ENCODE measurements around the gene MCF2L2. TPM values are rescaled to one million over a fixed set of nuclear protein-coding genes. Genes with fewer than 3 reads are reported as not detected.
A peak's percentile ranks its signal among the peaks of the same experiment; 100 is the strongest.

MCF2L2 gene
- total and polyA plus RNA-seq, 9 of the 15 experiments (the other 6 are each of a cell fraction or from before 2014, with no cell fraction given), result 0.56 to 4.2 (median 3.0) TPM

DNA sequence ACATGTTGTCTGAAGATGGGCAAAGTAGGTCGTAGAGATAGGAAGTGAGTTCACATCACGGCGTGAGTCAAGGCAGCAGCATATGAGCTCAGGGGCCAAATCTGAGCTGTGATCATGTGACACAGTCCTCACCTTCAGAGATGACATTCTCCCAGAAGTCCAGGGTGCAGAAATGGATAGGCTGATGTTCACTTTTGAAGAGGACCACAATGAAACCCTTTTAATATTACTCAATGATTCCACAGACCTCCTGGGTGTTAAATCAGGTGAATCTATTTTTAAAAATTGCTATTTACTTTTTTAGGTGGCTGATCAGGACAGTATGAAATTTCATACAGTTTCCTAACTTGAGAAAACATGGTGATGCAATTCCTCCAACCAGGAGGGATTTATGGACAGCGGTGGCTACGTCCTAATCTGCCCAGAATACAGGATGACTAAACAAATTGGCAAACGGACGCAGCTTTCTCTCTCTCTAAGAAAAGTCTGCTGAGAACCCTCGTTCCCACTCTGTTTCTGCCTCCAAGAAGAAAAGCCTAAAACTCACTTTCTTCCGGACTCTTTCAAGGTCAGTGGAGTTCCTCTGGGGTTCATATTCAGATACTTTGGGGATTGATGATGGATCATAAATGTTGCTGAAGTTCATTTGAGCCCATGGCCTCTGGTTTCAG, 141.0 kb downstream of the MCF2L2 start (continued):
- TF ChIP-seq, protein P1, sequence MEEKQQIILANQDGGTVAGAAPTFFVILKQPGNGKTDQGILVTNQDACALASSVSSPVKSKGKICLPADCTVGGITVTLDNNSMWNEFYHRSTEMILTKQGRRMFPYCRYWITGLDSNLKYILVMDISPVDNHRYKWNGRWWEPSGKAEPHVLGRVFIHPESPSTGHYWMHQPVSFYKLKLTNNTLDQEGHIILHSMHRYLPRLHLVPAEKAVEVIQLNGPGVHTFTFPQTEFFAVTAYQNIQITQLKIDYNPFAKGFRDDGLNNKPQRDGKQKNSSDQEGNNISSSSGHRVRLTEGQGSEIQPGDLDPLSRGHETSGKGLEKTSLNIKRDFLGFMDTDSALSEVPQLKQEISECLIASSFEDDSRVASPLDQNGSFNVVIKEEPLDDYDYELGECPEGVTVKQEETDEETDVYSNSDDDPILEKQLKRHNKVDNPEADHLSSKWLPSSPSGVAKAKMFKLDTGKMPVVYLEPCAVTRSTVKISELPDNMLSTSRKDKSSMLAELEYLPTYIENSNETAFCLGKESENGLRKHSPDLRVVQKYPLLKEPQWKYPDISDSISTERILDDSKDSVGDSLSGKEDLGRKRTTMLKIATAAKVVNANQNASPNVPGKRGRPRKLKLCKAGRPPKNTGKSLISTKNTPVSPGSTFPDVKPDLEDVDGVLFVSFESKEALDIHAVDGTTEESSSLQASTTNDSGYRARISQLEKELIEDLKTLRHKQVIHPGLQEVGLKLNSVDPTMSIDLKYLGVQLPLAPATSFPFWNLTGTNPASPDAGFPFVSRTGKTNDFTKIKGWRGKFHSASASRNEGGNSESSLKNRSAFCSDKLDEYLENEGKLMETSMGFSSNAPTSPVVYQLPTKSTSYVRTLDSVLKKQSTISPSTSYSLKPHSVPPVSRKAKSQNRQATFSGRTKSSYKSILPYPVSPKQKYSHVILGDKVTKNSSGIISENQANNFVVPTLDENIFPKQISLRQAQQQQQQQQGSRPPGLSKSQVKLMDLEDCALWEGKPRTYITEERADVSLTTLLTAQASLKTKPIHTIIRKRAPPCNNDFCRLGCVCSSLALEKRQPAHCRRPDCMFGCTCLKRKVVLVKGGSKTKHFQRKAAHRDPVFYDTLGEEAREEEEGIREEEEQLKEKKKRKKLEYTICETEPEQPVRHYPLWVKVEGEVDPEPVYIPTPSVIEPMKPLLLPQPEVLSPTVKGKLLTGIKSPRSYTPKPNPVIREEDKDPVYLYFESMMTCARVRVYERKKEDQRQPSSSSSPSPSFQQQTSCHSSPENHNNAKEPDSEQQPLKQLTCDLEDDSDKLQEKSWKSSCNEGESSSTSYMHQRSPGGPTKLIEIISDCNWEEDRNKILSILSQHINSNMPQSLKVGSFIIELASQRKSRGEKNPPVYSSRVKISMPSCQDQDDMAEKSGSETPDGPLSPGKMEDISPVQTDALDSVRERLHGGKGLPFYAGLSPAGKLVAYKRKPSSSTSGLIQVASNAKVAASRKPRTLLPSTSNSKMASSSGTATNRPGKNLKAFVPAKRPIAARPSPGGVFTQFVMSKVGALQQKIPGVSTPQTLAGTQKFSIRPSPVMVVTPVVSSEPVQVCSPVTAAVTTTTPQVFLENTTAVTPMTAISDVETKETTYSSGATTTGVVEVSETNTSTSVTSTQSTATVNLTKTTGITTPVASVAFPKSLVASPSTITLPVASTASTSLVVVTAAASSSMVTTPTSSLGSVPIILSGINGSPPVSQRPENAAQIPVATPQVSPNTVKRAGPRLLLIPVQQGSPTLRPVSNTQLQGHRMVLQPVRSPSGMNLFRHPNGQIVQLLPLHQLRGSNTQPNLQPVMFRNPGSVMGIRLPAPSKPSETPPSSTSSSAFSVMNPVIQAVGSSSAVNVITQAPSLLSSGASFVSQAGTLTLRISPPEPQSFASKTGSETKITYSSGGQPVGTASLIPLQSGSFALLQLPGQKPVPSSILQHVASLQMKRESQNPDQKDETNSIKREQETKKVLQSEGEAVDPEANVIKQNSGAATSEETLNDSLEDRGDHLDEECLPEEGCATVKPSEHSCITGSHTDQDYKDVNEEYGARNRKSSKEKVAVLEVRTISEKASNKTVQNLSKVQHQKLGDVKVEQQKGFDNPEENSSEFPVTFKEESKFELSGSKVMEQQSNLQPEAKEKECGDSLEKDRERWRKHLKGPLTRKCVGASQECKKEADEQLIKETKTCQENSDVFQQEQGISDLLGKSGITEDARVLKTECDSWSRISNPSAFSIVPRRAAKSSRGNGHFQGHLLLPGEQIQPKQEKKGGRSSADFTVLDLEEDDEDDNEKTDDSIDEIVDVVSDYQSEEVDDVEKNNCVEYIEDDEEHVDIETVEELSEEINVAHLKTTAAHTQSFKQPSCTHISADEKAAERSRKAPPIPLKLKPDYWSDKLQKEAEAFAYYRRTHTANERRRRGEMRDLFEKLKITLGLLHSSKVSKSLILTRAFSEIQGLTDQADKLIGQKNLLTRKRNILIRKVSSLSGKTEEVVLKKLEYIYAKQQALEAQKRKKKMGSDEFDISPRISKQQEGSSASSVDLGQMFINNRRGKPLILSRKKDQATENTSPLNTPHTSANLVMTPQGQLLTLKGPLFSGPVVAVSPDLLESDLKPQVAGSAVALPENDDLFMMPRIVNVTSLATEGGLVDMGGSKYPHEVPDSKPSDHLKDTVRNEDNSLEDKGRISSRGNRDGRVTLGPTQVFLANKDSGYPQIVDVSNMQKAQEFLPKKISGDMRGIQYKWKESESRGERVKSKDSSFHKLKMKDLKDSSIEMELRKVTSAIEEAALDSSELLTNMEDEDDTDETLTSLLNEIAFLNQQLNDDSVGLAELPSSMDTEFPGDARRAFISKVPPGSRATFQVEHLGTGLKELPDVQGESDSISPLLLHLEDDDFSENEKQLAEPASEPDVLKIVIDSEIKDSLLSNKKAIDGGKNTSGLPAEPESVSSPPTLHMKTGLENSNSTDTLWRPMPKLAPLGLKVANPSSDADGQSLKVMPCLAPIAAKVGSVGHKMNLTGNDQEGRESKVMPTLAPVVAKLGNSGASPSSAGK (IDR thresholded peaks at IDR 0.05), result peak; percentile 64
- TF ChIP-seq ZBED1 (IDR thresholded peaks at IDR 0.05) (no peak), HDAC3 (IDR thresholded peaks at IDR 0.05; ENCODE audit: borderline replicate concordance, partially characterized antibody) (peak; percentile 33), MCM2 (IDR thresholded peaks at IDR 0.05; ENCODE audit: low read depth) (no peak), ZNF551 (CRISPR knock-in tag; IDR thresholded peaks at IDR 0.05) (no peak), RBM39 (optimal IDR thresholded peaks at IDR 0.05; ENCODE audit: low read depth, low read length) (no peak), ZNF3 (CRISPR knock-in tag; IDR thresholded peaks at IDR 0.05) (no peak), PTTG1 (tag; IDR thresholded peaks at IDR 0.05; ENCODE audit: low read depth) (0 out of 2 replicates have a peak, but pooled peaks have one; percentile 23)
- TF ChIP-seq, protein P2, sequence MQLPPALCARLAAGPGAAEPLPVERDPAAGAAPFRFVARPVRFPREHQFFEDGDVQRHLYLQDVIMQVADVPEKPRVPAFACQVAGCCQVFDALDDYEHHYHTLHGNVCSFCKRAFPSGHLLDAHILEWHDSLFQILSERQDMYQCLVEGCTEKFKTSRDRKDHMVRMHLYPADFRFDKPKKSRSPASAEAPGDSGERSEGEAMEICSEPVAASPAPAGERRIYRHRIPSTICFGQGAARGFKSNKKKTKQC (CRISPR knock-in tag; IDR thresholded peaks at IDR 0.05), result no peak
- TF ChIP-seq, protein P3, sequence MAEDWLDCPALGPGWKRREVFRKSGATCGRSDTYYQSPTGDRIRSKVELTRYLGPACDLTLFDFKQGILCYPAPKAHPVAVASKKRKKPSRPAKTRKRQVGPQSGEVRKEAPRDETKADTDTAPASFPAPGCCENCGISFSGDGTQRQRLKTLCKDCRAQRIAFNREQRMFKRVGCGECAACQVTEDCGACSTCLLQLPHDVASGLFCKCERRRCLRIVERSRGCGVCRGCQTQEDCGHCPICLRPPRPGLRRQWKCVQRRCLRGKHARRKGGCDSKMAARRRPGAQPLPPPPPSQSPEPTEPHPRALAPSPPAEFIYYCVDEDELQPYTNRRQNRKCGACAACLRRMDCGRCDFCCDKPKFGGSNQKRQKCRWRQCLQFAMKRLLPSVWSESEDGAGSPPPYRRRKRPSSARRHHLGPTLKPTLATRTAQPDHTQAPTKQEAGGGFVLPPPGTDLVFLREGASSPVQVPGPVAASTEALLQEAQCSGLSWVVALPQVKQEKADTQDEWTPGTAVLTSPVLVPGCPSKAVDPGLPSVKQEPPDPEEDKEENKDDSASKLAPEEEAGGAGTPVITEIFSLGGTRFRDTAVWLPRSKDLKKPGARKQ (CRISPR knock-in tag; IDR thresholded peaks at IDR 0.05), result peak; percentile 18; the same call in 1 of the 2 replicates
- TF ChIP-seq, protein P4, sequence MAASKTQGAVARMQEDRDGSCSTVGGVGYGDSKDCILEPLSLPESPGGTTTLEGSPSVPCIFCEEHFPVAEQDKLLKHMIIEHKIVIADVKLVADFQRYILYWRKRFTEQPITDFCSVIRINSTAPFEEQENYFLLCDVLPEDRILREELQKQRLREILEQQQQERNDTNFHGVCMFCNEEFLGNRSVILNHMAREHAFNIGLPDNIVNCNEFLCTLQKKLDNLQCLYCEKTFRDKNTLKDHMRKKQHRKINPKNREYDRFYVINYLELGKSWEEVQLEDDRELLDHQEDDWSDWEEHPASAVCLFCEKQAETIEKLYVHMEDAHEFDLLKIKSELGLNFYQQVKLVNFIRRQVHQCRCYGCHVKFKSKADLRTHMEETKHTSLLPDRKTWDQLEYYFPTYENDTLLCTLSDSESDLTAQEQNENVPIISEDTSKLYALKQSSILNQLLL (CRISPR knock-in tag; IDR thresholded peaks at IDR 0.05; ENCODE audit: borderline replicate concordance), result no peak
